Osteoblast (primary cell): ENCODE measurements around the gene C1orf74. TPM values are rescaled to one million over a fixed set of nuclear protein-coding genes. Genes with fewer than 3 reads are reported as not detected.

Experiments used
- DNase-seq: peaks from one replicate; pipeline ENCODE4 v3.0.0; 2011; ENCODE audit warnings: low spot score, mixed read lengths; ENCODE audit not compliant: insufficient read length; ENCODE audit errors: missing footprints
- H2AFZ ChIP-seq: 2 replicates; pipeline ENCODE4 v1.6.0; 2011; ENCODE audit warnings: mild to moderate bottlenecking, low read length
- H3K27ac ChIP-seq: 2 replicates; pipeline ENCODE4 v1.5.1; 2011; ENCODE audit warnings: mild to moderate bottlenecking, low read depth, low read length, moderate library complexity
- H3K27me3 ChIP-seq: 2 replicates; pipeline ENCODE4 v1.6.0; 2012; ENCODE audit warnings: mild to moderate bottlenecking, control low read depth, inconsistent platforms, low read length, moderate library complexity; ENCODE audit not compliant: insufficient read depth
- H3K36me3 ChIP-seq: 2 replicates; pipeline ENCODE4 v1.5.1; 2011; ENCODE audit warnings: mild to moderate bottlenecking, low read length, control low read depth, moderate library complexity; ENCODE audit not compliant: insufficient read depth
- H3K4me1 ChIP-seq: 2 replicates; pipeline ENCODE4 v1.5.1; 2011; ENCODE audit warnings: mild to moderate bottlenecking, low read length, control low read depth, moderate library complexity; ENCODE audit not compliant: insufficient read depth
- H3K4me2 ChIP-seq: 2 replicates; pipeline ENCODE4 v1.6.0; 2011; ENCODE audit warnings: mild to moderate bottlenecking, low read length; ENCODE audit not compliant: insufficient read depth
- H3K4me3 ChIP-seq: fragments of 200-600 bp; sonication (generic); 3 replicates; pipeline ENCODE4 v1.5.1; 2012; ENCODE audit warnings: mild to moderate bottlenecking, low read length, inconsistent platforms; ENCODE audit not compliant: insufficient read depth
- H3K79me2 ChIP-seq: 2 replicates; pipeline ENCODE4 v1.6.0; 2012; ENCODE audit warnings: mild to moderate bottlenecking, low read length, control low read depth, inconsistent platforms; ENCODE audit not compliant: insufficient read depth
- H3K9me3 ChIP-seq: 2 replicates; pipeline ENCODE4 v1.5.1; 2011; ENCODE audit warnings: low read depth, low read length, control low read depth
- H4K20me1 ChIP-seq: 2 replicates; pipeline ENCODE4 v1.6.0; 2012; ENCODE audit warnings: mild to moderate bottlenecking, low read length, control low read depth; ENCODE audit not compliant: insufficient read depth
- total RNA-seq: library from RNA; depleted of rRNA; stranded (reverse); fragments of >200 nt; gene quantifications from 2 replicates; pipeline ENCODE4 v1.2.3, GENCODE V29; 2012
- TF ChIP-seq, protein P1 (sequence below): IDR thresholded peaks from 2 replicates; pipeline ENCODE4 v1.5.1; 2011; ENCODE audit warnings: mild to moderate bottlenecking, low read depth, low read length, moderate library complexity; ENCODE audit errors: extremely low read depth

C1orf74 gene
- total RNA-seq, 1 donor: 2.5 TPM

DNA sequence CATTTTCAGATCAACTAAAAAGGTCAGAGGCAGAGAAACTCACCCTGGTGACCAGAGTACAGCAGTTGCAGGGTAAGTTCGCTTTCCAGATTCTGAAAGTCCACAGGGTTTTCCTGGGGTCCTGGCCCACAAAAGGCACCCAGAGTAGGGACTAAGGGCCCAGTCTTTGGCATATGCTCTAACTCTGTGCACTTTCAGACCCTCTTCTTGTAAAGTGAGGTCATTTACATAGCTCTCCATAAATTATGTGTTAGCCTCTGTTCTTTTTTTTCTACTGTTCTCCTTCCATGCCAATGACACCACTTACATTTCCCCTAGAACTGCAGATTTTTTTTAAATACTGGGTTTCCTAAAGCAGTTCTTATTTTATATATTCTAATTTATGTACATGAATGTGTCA lies 6.3 kb downstream of the C1orf74 start:
- no peak for DNase-seq
- H3K27me3 ChIP-seq: no peaks in the 10 kb centered on the region

GRCh38 chr1:209777587-209777986 lies 6.8 kb downstream of the C1orf74 start:
- no peaks in the 10 kb centered on the region for H3K79me2 ChIP-seq
- DNase-seq: no peak
- H3K4me2 ChIP-seq: no peak overlapping the region
- no peaks in the 10 kb centered on the region for H4K20me1 ChIP-seq
- no peaks in the 10 kb centered on the region for H3K4me1 ChIP-seq
- TF ChIP-seq, protein P1, sequence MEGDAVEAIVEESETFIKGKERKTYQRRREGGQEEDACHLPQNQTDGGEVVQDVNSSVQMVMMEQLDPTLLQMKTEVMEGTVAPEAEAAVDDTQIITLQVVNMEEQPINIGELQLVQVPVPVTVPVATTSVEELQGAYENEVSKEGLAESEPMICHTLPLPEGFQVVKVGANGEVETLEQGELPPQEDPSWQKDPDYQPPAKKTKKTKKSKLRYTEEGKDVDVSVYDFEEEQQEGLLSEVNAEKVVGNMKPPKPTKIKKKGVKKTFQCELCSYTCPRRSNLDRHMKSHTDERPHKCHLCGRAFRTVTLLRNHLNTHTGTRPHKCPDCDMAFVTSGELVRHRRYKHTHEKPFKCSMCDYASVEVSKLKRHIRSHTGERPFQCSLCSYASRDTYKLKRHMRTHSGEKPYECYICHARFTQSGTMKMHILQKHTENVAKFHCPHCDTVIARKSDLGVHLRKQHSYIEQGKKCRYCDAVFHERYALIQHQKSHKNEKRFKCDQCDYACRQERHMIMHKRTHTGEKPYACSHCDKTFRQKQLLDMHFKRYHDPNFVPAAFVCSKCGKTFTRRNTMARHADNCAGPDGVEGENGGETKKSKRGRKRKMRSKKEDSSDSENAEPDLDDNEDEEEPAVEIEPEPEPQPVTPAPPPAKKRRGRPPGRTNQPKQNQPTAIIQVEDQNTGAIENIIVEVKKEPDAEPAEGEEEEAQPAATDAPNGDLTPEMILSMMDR: no peak
- H3K9me3 ChIP-seq: no peaks in the 10 kb centered on the region
- H2AFZ ChIP-seq: no peak overlapping the region
- H3K27me3 ChIP-seq: no peaks in the 10 kb centered on the region
- no peak overlapping the region for H3K27ac ChIP-seq
- H3K36me3 ChIP-seq: no peaks in the 10 kb centered on the region
- H3K4me3 ChIP-seq: no peak overlapping the region

More for the DNA sequence above, 6.3 kb downstream of the C1orf74 start:
- Histone ChIP-seq H2AFZ (no peak overlapping the region), H3K9me3 (no peaks in the 10 kb centered on the region), H4K20me1 (no peaks in the 10 kb centered on the region), H3K36me3 (no peaks in the 10 kb centered on the region), H3K4me2 (no peak overlapping the region), H3K27ac (no peak overlapping the region), H3K4me3 (no peak overlapping the region), H3K79me2 (peaks cover 2% of the 10 kb centered on the region), H3K4me1 (peaks cover 1% of the 10 kb centered on the region)
- TF ChIP-seq, protein P1: no peak

DNA sequence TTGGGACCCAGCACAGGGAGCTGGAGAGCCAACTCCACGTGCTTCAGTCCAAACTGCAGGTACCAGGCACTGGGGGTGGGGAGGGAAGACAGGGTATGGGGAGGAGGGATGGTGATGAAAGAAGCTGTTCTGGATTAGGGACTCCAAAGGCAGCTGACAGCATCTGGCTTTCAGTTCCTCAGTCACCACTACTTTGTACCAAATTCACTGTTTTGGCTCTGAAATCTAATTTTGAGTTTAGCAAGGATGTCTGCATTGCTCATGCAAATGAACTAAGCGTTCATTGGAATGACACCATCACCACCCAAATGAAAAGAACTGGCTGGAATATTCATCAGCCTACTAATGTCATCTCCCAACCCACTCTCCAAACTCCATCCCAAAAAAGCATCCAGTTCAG lies 8.7 kb downstream of the C1orf74 start:
- Histone ChIP-seq H4K20me1 (no peaks in the 10 kb centered on the region), H3K4me2 (no peak overlapping the region), H3K27me3 (no peaks in the 10 kb centered on the region), H3K36me3 (no peaks in the 10 kb centered on the region), H3K79me2 (no peaks in the 10 kb centered on the region), H3K4me1 (no peaks in the 10 kb centered on the region), H3K9me3 (no peaks in the 10 kb centered on the region), H2AFZ (no peak overlapping the region), H3K4me3 (no peak overlapping the region), H3K27ac (no peak overlapping the region)
- TF ChIP-seq, protein P1: no peak
- no peak for DNase-seq

DNA sequence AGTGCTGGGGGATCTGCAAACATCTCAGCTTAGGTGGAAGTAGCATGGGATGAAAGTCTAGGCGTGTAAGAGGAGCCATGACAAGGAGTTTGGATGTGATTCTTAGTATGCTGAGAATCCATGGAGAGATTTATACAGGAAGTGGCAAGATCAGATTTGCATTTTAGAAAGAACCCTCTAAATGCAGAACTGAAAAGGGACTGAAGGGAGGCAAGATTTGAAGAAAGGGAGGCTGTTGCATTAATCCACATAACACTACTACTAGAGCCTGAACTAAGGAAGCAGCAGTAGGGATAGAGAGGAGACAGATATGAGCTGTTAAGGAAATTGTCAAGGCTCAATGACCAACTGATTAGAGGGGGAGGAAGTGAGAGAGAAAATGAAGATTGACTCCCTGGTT lies 9.8 kb downstream of the C1orf74 start:
- TF ChIP-seq, protein P1: no peak
- H2AFZ ChIP-seq: no peak overlapping the region
- no peaks in the 10 kb centered on the region for H3K27me3 ChIP-seq
- no peaks in the 10 kb centered on the region for H3K36me3 ChIP-seq
- no peak for DNase-seq
- no peaks in the 10 kb centered on the region for H3K79me2 ChIP-seq
- no peak overlapping the region for H3K4me2 ChIP-seq
- no peaks in the 10 kb centered on the region for H3K9me3 ChIP-seq
- no peak overlapping the region for H3K4me3 ChIP-seq
- no peak overlapping the region for H3K27ac ChIP-seq
- H3K4me1 ChIP-seq: peaks cover 10% of the 10 kb centered on the region
- H4K20me1 ChIP-seq: no peaks in the 10 kb centered on the region
